ENCODE results near the gene ELL2.

The ELL2 gene

GRCh38 chr5:96004087-96004486, 42.4 kb upstream of the ELL2 start:
- H3K4me1 ChIP-seq: no peaks in the 10 kb centered on the region
- no peak for TF ChIP-seq CTCF (IDR thresholded peaks at IDR 0.05; ENCODE audit: low read depth, low read length)
- no peaks in the 10 kb centered on the region for H3K27me3 ChIP-seq
- H3K4me3 ChIP-seq (ENCODE audit: low read depth, low read length): no peak overlapping the region
- H3K36me3 ChIP-seq: no peaks in the 10 kb centered on the region
- H3K9me3 ChIP-seq: no peaks in the 10 kb centered on the region
- no peak for DNase-seq

DNA sequence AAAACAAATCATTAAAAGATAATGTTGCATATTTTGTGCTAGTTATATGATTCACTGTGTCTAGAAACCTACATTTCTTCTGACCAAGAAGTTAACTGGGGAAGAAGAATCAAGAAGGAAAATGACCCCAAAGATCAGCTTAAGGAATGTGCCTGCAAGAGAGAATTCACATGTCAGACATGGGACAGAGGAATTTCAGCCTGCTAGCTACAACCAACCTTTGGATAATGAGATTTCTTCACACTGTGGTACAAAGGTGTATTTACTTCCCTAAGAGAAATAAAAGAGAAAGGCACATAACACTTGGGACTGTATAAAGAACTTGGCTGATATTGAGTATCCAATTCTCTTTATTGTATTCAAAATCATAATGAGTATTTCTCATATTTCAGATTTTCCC, 39.6 kb upstream of the ELL2 start:
- no peak overlapping the region for H3K4me3 ChIP-seq (ENCODE audit: low read depth, low read length)
- H3K4me1 ChIP-seq: no peaks in the 10 kb centered on the region
- no peak for DNase-seq
- H3K27me3 ChIP-seq: no peaks in the 10 kb centered on the region
- no peaks in the 10 kb centered on the region; the same call in 1 of the 2 replicates for H3K9me3 ChIP-seq
- no peaks in the 10 kb centered on the region for H3K36me3 ChIP-seq
- no peak for TF ChIP-seq CTCF (IDR thresholded peaks at IDR 0.05; ENCODE audit: low read depth, low read length)

- no peaks in the 10 kb centered on the region; the same call in 1 of the 2 replicates for H3K9me3 ChIP-seq
- H3K27me3 ChIP-seq: no peaks in the 10 kb centered on the region
- no peak for DNase-seq
- no peak for TF ChIP-seq CTCF (IDR thresholded peaks at IDR 0.05; ENCODE audit: low read depth, low read length)
- H3K4me1 ChIP-seq: no peaks in the 10 kb centered on the region
- no peaks in the 10 kb centered on the region for H3K36me3 ChIP-seq
- no peak overlapping the region for H3K4me3 ChIP-seq (ENCODE audit: low read depth, low read length)
Measured at GRCh38 chr5:96000308-96000707, 38.7 kb upstream of the ELL2 start.

DNA sequence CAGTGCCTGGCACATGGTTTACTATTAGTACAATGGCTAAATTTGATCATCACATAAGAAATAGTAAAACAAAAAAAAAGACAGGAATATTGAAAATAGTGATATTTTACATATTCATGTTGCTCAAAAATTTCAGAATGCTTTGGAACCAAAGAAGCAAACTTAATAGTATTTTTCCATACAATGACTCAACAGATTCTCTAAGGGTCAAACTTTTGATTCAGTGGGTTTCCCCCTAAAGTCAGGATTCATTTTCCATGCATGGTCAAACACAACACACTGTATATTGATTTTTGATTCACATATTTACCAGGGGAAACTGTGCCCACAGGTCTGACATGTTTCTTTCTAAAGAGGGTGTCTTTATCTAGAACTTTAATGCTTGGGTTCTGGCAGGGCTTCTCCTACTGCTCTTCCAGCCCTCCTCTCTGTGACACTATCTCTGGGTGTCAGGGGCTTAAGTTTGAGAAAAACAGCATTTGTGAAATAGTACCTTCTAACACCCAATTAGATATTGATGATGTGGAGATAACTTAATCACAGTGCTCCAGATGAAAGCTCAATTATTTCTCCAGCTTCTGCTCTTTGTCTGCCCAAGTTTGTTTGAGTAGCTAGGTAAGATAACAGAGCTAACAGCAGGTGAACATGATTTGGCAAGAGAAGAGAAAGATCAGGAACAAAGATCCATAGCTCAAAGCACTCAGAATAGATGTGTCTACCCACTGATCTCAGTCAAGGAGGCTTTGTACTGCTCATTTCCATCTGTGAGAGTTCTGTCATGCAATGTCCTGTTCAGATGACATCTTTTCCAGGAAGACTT, 35.5 kb upstream of the ELL2 start:
- Histone ChIP-seq H3K36me3 (no peaks in the 10 kb centered on the region), H3K27me3 (no peaks in the 10 kb centered on the region), H3K9me3 (no peaks in the 10 kb centered on the region; the same call in 1 of the 2 replicates), H3K4me1 (no peaks in the 10 kb centered on the region), H3K4me3 (ENCODE audit: low read depth, low read length) (no peak overlapping the region)
- TF ChIP-seq CTCF (IDR thresholded peaks at IDR 0.05; ENCODE audit: low read depth, low read length): no peak
- no peak for DNase-seq

GRCh38 chr5:95995962-95996489, 34.4 kb upstream of the ELL2 start:
- Histone ChIP-seq H3K9me3 (no peaks in the 10 kb centered on the region; the same call in 1 of the 2 replicates), H3K4me3 (ENCODE audit: low read depth, low read length) (no peak overlapping the region), H3K27me3 (no peaks in the 10 kb centered on the region), H3K4me1 (no peaks in the 10 kb centered on the region), H3K36me3 (no peaks in the 10 kb centered on the region)
- no peak for DNase-seq
- TF ChIP-seq CTCF (IDR thresholded peaks at IDR 0.05; ENCODE audit: low read depth, low read length): no peak

- H3K36me3 ChIP-seq: no peaks in the 10 kb centered on the region
Measured at GRCh38 chr5:95993776-95994175, 32.1 kb upstream of the ELL2 start.

More at GRCh38 chr5:95993776-95994175, 32.1 kb upstream of the ELL2 start:
- no peaks in the 10 kb centered on the region for H3K27me3 ChIP-seq
- DNase-seq: no peak
- no peaks in the 10 kb centered on the region; the same call in 1 of the 2 replicates for H3K9me3 ChIP-seq
- no peak for TF ChIP-seq CTCF (IDR thresholded peaks at IDR 0.05; ENCODE audit: low read depth, low read length)
- H3K4me3 ChIP-seq (ENCODE audit: low read depth, low read length): no peak overlapping the region
- H3K4me1 ChIP-seq: no peaks in the 10 kb centered on the region; the same call in 1 of the 2 replicates

Data from BE2C (cell line).